Measurements from ENCODE around the gene BBS12.

Gene BBS12

GRCh38 chr4:122710434-122711308 is 21.8 kb upstream of the BBS12 start:
- in situ Hi-C loops (cut with MboI; ENCODE audit: low sequenced_read_pairs, unreplicated experiment): no loop called here
- TF ChIP-seq CTCF (IDR thresholded peaks at IDR 0.05; ENCODE audit: borderline replicate concordance, control extremely low read depth, extremely low read depth, insufficient read depth, missing control alignments): no peak

GRCh38 chr4:122711919-122712318 is 20.6 kb upstream of the BBS12 start:
- no peak for TF ChIP-seq CTCF (IDR thresholded peaks at IDR 0.05; ENCODE audit: borderline replicate concordance, control extremely low read depth, extremely low read depth, insufficient read depth, missing control alignments)
- in situ Hi-C loops (cut with MboI; ENCODE audit: low sequenced_read_pairs, unreplicated experiment): no loop called here
- no peak for DNase-seq (ENCODE audit: low spot score)

More at GRCh38 chr4:122710434-122711308, 21.8 kb upstream of the BBS12 start:
- DNase-seq (ENCODE audit: low spot score): no peak

- in situ Hi-C loops (cut with MboI; ENCODE audit: low sequenced_read_pairs, unreplicated experiment): no loop called here
- DNase-seq (ENCODE audit: low spot score): no peak
- no peak for TF ChIP-seq CTCF (IDR thresholded peaks at IDR 0.05; ENCODE audit: borderline replicate concordance, control extremely low read depth, extremely low read depth, insufficient read depth, missing control alignments)
These were observed 19.7 kb upstream of the BBS12 start for GRCh38 chr4:122712782-122713181.

- no peak for TF ChIP-seq CTCF (IDR thresholded peaks at IDR 0.05; ENCODE audit: borderline replicate concordance, control extremely low read depth, extremely low read depth, insufficient read depth, missing control alignments)
- in situ Hi-C loops (cut with MboI; ENCODE audit: low sequenced_read_pairs, unreplicated experiment): no loop called here
- DNase-seq (ENCODE audit: low spot score): no peak
These were observed 17.3 kb upstream of the BBS12 start for GRCh38 chr4:122715221-122715620.

- in situ Hi-C loops (cut with MboI; ENCODE audit: low sequenced_read_pairs, unreplicated experiment): no loop called here
- DNase-seq (ENCODE audit: low spot score): peak; percentile 71
- peak; percentile 83 for TF ChIP-seq CTCF (IDR thresholded peaks at IDR 0.05; ENCODE audit: borderline replicate concordance, control extremely low read depth, extremely low read depth, insufficient read depth, missing control alignments)
These were observed 15.6 kb upstream of the BBS12 start for GRCh38 chr4:122716825-122717448.

GRCh38 chr4:122718281-122718680 is 14.2 kb upstream of the BBS12 start:
- in situ Hi-C loops (cut with MboI; ENCODE audit: low sequenced_read_pairs, unreplicated experiment): no loop called here
- DNase-seq (ENCODE audit: low spot score): no peak
- no peak for TF ChIP-seq CTCF (IDR thresholded peaks at IDR 0.05; ENCODE audit: borderline replicate concordance, control extremely low read depth, extremely low read depth, insufficient read depth, missing control alignments)

All from GM13976 (cell line).